Measurements from ENCODE around the gene SHCBP1. TPM values are rescaled to one million over a fixed set of nuclear protein-coding genes. Genes with fewer than 3 reads are reported as not detected.

SHCBP1 gene
- total RNA-seq, 1 donor from 2014 or later, result 1.1 TPM

GRCh38 chr16:46620266-46621005, 743 bp downstream of the SHCBP1 start:
- intact Hi-C loops (cut with micrococcal nuclease), result no loop called here
- ATAC-seq, result no peak
- DNase-seq, result no peak

GRCh38 chr16:46618516-46618915, 2.7 kb downstream of the SHCBP1 start:
- no peak for DNase-seq
- ATAC-seq, result no peak
- intact Hi-C loops (cut with micrococcal nuclease), result no loop called here

- DNase-seq (no peak), ATAC-seq (no peak)
- intact Hi-C loops (cut with micrococcal nuclease), result no loop called here
Observed at GRCh38 chr16:46614006-46614405, 7.2 kb downstream of the SHCBP1 start.

- no peak for ATAC-seq
- intact Hi-C loops (cut with micrococcal nuclease), result no loop called here
Observed at GRCh38 chr16:46613352-46613751, 7.8 kb downstream of the SHCBP1 start.

GRCh38 chr16:46612121-46612520, 9.1 kb downstream of the SHCBP1 start:
- intact Hi-C loops (cut with micrococcal nuclease), result no loop called here
- no peak for DNase-seq
- no peak for ATAC-seq

More at GRCh38 chr16:46613352-46613751, 7.8 kb downstream of the SHCBP1 start:
- no peak for DNase-seq

DNA sequence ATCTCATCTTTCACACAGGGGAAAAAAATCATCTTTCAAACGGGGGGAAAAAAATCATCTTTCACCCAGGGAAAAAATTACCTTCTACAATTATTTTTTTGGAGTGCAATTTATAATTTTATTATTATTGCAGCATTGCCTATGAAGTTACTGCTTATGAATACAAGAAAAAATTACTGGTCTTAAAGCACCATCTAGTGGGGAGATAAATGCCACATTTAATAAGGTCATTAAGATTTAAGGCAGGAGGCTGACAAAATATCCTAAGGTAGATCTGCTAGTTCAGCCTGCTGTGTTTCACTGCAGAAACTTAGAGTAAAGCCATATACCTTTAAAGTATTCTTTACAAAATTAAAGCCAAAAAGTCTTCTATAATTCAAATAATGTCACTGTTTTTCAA, 13.7 kb downstream of the SHCBP1 start:
- intact Hi-C loops (cut with micrococcal nuclease), result loop anchor here (10.0 kb wide), 1 partner anchor 53 kb away; no protein-coding TSS in a partner anchor

GRCh38 chr16:46606231-46606630, 14.9 kb downstream of the SHCBP1 start:
- no peak for DNase-seq
- intact Hi-C loops (cut with micrococcal nuclease), result loop anchor here (10.0 kb wide), 1 partner anchor 51 kb away; no protein-coding TSS in a partner anchor
- no peak for ATAC-seq

More for the DNA sequence above, 13.7 kb downstream of the SHCBP1 start:
- ATAC-seq (no peak), DNase-seq (no peak)

GRCh38 chr16:46591257-46591656, 29.9 kb downstream of the SHCBP1 start:
- DNase-seq (no peak), ATAC-seq (no peak)
- intact Hi-C loops (cut with micrococcal nuclease), result no loop called here

- intact Hi-C loops (cut with micrococcal nuclease), result no loop called here
- no peak for DNase-seq
- ATAC-seq, result no peak
Observed at GRCh38 chr16:46586011-46586577, 35.1 kb downstream of the SHCBP1 start.

GRCh38 chr16:46583036-46583435, 38.1 kb downstream of the SHCBP1 start:
- ATAC-seq, result no peak
- intact Hi-C loops (cut with micrococcal nuclease), result no loop called here
- DNase-seq, result no peak

GRCh38 chr16:46582313-46582712, 38.9 kb downstream of the SHCBP1 start:
- intact Hi-C loops (cut with micrococcal nuclease), result no loop called here
- no peak for ATAC-seq
- no peak for DNase-seq

DNA sequence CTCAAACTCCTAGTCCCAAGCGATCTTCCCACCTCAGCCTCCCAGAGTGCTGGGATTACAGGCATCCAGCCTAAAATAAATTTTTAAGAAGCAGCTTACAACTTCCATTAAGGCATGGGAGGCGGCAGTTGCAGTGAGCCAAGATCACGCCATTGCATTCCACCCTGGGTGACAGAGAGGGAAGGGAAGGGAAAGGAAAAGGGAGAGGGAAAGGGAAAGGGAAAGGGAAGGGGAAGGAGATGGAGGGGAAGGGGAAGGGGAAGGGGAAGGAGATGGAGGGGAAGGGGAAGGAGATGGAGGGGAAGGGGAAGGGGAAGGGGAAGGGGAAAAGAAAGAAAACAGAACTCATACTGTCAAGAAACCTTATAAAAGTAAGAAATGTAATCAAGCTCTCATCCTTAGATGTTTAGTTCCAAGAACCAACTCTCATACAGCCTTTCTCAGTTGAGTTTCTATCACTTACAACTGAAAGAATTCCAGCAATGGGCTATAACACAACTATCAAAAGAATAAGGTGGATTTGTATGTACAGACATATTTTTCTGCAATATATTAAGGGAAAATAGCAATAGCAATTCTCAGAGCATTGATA, 43.1 kb downstream of the SHCBP1 start:
- ATAC-seq (no peak), DNase-seq (no peak)
- intact Hi-C loops (cut with micrococcal nuclease), result no loop called here

DNA sequence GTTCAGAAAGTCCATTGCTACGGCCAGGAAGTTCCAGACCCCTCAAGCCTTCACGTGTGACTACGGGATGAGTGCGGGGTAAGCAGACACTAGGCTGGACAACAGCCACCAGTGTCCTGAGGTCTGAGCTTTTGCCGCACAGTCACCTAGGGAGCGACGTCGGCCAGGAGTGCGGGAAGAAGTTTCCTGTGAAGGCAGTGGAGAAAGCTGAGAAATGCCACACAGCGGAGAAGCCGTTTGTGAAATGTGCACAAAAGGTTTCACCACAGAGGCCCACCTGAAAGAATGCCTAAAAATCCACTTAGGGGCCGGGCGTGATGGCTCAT, 47.4 kb downstream of the SHCBP1 start:
- DNase-seq (no peak), ATAC-seq (no peak)
- intact Hi-C loops (cut with micrococcal nuclease), result no loop called here

DNA sequence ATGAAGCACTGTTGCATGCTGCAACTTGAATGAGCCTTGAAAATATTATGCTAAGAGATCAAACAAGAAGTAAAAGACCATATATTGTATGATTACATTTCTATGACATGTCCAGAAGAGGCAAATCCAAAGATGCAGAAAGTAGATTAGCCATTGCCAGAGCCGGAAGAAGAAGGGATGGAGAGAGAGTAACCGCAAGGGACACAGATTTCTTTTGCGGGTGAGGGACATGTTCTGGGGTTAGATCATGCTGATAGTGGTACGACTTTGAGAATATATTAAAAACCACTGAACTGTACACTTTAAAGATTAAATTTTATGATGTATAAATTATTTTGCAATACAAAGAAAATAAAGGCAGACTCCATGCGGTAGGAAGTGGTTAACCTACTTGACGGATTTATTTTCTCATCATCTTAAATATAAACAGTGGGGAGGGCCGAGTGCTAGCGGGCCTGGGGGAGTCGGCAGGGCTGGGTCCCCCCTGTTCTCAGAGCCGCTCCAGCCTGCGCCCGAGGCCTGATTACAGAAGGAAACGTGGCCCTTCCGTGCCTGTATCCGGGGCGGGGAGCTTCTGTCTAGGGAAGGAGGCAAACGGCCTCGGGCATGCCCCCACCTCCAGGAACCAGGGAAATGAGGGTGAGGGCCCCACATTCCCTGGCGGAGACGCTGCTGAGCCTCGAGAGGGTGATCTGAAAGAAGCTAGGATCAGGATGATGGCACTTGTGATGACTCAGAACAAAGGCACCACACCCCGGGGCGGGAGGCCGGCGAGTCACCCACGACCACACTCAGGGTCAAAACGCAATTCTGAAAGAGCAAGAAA, 48.0 kb downstream of the SHCBP1 start:
- no peak for DNase-seq
- intact Hi-C loops (cut with micrococcal nuclease), result no loop called here
- no peak for ATAC-seq

DNA sequence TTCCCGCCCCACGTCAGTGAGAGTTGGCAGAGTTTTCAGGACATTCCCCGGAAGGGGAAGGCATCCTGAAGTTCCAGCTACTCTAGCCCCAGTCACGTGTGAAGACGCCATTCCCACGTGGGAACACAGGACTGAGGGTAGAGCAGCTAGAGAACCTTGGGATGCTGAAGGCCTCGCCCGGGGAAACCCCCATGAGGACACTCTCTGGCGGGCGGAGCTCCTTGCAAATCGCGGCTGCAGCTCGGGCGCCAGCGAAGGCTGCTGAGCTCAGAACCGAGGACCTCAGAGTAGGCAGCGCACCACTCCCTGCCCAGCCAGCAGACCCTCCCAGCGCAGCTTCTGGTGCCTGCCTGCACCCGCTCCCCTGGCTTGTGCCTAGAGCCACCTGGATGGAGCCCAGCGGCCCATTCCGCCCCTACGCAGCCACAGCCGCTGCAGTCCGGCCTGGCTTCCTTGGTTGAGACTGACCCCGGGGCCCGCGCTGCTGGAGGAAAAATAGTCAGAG, 51.9 kb downstream of the SHCBP1 start:
- ATAC-seq (no peak), DNase-seq (no peak)
- intact Hi-C loops (cut with micrococcal nuclease), result no loop called here

- DNase-seq, result peak; percentile 31
- intact Hi-C loops (cut with micrococcal nuclease), result no loop called here
- no peak for ATAC-seq
Observed at GRCh38 chr16:46568472-46569230, 52.5 kb downstream of the SHCBP1 start.

GRCh38 chr16:46562979-46563378, 58.2 kb downstream of the SHCBP1 start:
- intact Hi-C loops (cut with micrococcal nuclease), result no loop called here
- no peak for ATAC-seq

DNA sequence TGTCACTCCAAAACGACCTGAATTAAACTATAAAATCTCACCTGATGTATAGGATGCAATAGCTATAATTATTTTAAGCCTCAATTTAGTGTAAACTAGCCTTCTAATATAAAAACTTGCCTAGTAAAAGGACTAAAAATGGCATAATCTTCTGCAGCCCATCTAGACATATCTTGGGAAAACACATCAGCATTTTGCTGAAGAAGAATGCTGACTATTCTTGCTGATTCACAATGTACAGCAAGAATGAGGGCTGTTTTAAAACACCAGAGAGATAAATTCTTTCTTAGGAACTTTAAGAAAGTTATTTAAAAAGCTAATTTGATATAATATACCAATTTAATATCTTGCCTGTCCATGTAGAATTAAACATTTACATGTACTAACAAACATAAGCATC, 63.2 kb downstream of the SHCBP1 start:
- intact Hi-C loops (cut with micrococcal nuclease), result loop anchor here (10.0 kb wide), 1 partner anchor 47 kb away; no protein-coding TSS in a partner anchor
- ATAC-seq (no peak), DNase-seq (no peak)

More at GRCh38 chr16:46562979-46563378, 58.2 kb downstream of the SHCBP1 start:
- DNase-seq, result no peak

DNA sequence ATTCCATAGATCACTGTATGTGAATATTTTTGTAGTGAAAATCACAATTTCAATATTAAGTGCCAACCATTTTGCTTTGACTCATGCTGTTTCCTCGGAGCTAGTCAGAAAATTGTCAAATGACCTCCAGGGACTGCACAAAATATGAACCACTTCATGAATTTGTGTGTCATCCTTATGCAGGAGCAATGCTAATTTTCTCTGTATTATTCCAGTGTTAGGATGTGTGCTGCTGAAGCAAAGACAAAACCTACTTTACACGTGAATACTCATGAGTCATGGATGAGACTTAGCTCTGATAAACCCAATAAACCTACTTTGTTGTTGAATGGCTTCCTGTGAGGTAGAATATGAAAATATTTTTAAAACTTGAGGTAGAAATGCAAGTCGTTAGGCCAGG, 65.2 kb downstream of the SHCBP1 start:
- intact Hi-C loops (cut with micrococcal nuclease), result loop anchor here (10.0 kb wide), 1 partner anchor 49 kb away; no protein-coding TSS in a partner anchor
- DNase-seq, result no peak
- no peak for ATAC-seq
